ENCODE measurements around the gene NYNRIN.
"Not testable (repeated sequence)": the region's sequence is repeated elsewhere in the genome, so short reads cannot be mapped to it uniquely, and the experiment has no call there.

Gene NYNRIN

DNA sequence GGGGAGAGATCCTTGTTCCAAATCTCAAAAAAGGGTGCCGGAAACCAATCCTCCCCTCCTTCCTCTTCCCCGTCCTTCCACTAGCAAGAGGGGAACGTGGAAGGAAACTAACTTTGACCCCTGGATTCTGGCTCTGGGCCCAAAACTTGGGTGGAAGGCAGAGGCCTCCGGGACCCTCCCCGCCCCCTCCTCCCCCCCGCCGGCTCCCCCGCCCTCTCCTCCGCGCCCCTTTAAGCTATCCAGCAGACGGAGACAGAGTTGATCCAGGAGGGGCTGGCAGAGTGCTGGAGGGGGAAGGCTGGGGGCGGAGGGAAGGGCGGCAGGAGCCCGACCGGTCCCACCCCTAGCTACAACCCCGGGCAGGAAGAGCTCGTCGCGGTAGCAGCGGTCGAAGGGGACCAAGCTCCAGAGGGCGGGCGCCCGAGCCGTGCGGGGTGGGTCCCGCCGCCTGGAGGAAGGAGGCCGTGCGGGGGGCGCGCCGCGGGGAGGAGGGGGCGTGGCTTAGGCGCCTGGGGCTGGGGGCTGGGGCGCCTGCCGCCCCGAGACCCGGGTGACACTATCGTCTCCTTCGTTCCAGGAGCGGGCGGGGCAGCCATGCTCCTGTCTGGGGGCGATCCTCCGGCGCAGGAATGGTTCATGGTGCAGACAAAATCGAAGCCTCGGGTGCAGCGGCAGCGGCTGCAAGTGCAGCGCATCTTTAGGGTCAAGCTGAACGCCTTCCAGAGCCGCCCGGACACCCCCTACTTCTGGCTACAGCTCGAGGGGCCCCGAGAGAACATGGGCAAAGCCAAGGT lies at the start of gene NYNRIN:
TSS of gene NYNRIN (plus strand) at position 351 of the 794 bp plus-strand sequence. CDS start at position 595, 244 bp downstream.
- no peak for DNase-seq (ENCODE audit: low spot score)

DNA sequence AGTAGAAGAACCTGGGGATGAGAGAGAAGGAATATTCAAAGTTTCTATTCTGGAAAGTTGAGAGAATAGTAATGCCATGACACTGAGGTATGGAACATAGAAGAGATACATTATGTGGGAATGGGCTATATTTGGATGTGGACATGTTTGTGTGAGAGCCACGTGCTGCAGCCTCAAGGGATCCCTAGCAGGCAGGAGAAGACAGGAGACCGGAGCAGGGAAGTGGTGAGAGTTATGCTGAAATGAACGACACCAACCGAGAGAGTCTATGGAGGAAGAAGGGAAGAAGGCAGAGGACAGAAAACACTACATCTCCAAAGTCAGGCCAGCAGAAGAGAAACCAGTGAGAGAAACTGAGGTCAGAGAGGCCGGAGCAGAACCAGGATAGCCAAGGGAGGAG lies 49.1 kb upstream of the NYNRIN start:
- no peak for DNase-seq (ENCODE audit: low spot score)

DNA sequence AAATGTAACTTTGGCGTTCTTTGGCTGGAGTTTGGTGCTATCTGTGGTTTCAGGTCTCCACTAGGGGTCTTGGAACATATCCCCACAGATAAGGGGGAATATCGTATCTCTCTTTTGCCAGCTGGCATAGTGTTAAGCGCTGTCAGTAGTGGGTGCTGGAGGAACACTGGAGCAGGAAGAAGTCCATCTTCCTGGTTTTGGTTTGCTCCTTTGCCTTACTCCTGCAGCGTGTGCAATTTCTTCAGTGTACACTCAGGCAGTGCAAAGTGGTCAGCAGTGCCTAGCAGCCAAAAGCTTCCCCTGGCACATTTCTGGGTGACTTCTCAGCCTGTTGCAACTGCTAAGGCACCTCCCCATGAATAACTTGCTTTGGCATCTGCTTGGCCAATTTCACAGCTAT lies 47.3 kb upstream of the NYNRIN start:
- DNase-seq (ENCODE audit: low spot score) = no peak

DNA sequence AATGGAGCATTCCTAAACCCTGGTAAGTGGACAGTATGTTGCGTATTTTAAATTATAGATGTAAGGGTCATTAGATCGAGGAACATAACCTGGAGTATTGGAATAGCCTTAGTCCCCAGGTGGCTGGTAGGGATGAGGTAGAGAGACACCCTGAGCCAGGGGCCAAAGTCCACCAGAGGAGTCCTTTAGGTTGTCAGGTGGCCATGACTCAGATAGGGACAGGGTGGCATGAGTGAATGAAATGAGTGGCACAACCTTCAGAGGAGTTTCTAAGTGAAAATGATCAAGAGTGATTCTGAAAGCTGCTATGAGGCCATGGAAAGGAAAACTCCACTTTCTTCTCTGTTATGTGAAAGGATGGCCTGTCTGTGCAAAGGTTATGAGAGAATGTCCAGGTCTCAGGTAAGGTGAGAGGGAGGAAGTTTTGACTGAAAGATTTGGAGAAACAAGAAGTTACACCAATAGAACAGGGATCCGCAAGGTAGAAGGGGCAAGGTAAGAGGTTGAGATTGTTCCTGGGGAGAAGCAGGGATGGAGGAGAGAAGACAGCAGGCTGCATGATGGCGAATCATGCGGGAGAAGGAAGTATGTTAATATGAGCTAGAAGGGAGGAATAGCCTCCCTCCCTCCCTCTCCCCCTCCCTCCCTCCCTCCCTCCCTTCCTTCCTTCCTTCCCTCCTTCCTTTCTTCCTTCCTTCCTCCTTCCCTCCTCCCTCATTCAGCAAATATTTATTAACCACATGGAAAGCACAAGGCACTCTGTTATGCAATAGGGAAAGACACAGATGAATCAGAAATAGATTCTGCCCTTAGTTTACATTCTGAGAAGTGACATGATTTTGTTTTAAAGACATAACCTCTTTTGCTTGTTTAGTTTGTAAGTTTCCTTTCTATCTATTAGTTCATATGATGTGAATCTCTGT lies 45.0 kb upstream of the NYNRIN start:
- no peak for DNase-seq (ENCODE audit: low spot score)

DNA sequence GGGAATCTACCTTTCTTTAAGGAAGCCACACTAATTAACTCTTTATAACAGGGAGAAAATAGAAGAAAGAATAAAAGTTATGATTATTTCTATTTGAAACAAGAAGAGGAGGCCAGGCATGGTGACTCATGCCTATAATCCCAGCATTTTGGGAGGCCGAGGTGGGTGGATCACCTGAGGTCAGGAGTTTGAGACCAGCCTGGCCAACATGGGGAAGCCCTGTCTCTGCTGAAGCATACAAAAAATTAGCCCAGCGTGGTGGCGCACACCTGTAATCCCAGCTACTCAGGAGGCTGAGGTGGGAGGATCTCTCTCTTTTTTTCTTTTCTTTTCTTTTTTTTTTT lies 44.3 kb upstream of the NYNRIN start:
- DNase-seq (ENCODE audit: low spot score) = not testable (repeated sequence)

DNA sequence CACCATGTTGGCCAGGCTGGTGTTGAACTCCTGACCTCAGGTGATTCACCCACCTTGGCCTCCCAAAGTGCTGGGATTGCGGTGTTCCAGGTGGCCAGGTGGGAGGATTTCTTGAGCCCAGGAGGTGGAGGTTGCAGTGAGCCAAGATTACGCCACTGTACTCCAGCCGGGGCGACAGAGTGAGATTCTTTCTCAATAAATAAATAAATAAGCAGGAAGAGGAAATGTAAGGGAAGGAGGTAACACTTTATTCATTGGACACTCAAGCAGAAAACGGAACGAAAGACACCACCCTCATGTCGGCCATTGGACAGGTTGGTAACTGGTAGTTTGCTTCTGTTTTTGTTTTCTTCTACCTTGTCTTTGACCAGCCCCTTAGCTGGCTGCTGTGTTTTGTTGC lies 43.8 kb upstream of the NYNRIN start:
- no peak for DNase-seq (ENCODE audit: low spot score)

DNA sequence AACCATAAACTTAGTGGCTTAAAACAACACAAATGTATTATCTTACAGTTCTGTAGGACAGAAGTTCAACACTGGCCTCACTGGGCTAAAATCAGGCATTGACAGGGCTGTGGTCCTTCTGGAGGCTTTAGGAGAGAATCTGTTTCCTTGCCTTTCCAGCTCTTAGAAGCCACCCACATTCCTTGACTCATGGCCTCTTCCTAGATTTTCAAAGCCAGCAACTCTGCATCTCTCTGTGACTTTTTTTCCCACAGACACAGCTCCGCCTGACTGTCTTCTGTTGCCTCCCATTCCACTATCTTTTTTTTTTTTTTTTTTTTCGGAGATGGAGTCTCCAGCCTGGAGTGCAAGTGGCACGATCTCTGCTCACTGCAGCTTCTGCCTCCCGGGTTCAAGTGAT lies 42.6 kb upstream of the NYNRIN start:
- DNase-seq (ENCODE audit: low spot score) = no peak

DNA sequence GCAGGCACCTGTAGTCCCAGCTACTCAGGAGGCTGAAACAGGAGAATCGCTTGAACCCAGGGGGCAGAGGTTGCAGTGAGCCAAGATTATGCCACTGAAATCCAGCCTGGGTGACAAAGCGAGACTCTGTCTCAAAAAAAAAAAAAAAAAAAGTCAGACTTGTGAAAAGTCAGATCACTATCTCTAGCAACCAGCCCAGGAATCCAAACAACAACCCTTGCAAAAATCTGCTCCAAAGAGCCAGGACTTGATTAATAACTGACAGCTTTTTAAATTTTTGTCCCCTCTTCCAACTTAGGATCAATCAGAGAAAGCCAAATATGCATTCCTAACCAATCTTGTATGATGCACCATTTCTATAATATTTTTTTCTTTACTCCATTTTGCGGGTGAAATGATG lies 38.5 kb upstream of the NYNRIN start:
- no peak for DNase-seq (ENCODE audit: low spot score)

DNA sequence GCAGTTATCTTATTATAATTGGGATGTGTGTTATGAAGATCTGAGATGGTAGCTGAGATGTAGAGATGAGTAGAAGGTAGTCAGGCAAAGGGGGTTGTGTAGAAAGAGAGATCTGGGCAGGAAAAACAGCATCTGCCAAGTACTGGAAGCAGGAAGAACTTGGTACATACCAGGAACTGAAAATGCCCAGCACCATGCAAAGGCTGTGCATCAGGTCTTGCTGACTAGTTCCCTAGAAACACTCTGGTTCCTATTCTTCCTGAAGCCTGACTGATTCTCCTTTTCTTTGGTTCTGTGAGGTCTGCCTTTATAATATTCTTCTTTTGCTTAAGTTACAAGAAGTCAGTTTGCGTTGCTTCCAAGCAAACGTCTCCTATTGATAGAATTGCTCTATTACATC lies 37.5 kb upstream of the NYNRIN start:
- no peak for DNase-seq (ENCODE audit: low spot score)

DNA sequence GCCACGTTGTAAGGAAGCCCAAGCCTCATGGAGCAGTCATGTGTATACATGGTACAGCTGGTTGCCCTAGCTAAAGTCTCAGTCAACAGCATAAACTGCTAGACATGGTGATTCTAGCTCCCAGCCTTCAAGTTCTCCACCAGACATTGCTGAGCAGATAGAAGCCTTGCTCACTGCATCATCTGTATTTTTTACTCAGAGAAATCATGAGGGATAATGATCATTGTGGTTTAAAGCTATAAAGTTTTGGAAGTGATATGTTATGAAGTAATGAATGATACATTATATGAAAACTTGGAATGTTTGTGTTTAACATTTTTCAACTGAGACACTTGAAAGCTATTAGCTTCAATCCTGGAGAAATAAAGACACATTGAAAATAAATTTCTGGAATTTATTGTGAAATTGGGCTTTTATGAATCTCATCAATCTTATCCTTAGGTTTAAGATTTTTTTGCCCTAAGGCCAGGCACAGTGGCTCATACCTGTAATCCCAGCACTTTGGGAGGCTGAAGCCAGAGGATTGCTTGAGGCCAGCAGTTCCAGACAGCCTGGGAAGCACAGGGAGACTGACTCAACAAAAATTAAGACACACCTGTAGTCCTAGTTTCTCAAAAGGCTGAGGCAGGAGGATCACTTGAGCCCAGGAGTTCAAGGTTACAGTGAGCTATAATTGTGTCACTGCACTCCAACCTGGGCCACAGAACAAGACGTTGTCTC lies 36.4 kb upstream of the NYNRIN start:
- DNase-seq (ENCODE audit: low spot score) = no peak

DNA sequence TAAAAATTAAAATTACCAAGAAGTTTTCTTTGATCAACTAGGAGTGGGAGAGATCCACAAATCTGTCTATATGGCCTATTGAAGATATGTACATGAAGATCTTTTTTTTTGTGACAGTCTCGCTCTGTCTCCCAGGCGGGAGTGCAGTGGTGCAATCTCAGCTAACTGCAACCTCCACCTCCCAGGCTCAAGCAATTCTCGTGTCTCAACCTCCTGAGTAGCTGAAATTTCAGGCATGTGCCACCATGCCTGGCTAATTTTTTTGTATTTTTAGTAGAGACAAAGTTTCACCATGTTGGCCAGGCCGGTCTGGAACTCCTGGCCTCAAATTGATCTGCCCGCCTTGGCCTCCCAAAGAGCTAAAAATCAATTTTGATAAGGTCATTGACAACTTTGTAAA lies 35.4 kb upstream of the NYNRIN start:
- DNase-seq (ENCODE audit: low spot score) = no peak

DNA sequence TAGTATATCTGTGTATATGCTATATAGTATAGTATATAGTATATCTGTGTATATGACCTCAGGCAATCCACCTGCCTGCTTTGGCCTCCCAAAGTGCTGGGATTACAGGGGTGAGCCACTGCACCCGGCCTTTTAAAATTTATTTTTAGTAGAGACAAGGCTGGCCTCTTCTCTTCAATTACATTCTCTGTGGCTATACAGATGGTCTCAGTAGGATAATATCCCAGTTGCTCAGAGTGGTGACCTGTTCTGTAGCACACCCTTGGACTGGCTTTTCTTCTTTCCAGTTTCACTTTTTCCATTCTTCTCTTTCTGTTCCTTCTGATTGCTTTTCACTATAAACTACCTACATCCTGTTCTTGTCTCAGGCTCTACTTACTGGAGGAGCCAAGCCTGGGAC lies 34.0 kb upstream of the NYNRIN start:
- no peak for DNase-seq (ENCODE audit: low spot score)

DNA sequence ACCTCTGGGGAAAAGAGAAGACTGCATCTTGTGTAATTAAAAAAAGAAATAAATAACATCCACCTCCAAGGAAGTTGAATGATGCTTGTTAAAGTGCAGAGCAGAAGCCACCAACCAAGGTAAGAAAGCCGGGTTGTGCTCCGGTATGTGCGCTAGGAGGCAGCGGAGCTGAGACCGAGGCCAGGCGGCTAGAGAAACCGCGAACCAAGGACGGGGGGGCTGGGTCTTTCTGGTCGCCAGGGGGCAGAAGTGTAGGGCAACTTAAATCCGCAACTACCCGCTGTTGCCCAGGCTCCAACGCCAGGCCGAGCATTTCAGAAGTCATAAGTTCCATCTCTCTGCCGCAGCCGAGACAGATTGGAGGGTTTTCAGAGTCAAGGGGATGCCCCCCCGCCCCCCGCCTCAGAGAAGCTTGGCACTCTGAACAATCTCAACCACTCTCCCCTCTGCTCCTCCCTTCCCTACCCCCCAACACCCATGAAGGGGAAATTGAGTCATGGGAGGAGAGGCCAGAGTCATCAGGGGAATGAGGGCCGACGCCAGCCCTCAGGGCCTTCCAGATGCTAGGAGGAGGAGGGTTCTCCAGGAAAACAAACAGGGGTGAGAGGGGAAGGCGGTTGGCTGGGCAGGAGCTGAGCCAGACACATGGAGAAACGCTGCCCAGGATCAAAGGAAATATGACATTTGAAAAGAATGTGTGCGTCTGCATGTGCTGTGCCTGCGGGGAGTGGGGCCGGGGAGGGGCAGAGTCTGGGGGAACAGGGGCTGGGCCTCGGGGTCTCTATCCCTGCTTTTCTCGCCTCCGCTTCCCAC lies 33.0 kb upstream of the NYNRIN start:
- DNase-seq (ENCODE audit: low spot score) = peak; percentile 68

DNA sequence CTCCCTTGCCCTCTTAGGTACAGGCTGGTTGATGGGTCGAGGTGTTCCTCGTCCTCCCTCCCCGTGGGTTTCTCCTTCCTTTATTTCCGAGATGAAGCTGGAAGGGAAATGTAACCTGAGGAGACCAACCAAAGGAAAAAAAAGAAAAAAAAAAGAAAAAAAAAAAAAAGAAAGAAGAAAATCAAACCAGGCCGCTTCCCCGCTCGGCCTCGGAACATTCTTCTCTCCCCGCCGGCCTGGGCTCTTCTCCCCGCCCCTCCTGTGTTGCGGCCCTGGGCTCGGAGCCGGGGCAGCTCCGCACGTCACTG lies 32.4 kb upstream of the NYNRIN start:
- no peak for DNase-seq (ENCODE audit: low spot score)

DNA sequence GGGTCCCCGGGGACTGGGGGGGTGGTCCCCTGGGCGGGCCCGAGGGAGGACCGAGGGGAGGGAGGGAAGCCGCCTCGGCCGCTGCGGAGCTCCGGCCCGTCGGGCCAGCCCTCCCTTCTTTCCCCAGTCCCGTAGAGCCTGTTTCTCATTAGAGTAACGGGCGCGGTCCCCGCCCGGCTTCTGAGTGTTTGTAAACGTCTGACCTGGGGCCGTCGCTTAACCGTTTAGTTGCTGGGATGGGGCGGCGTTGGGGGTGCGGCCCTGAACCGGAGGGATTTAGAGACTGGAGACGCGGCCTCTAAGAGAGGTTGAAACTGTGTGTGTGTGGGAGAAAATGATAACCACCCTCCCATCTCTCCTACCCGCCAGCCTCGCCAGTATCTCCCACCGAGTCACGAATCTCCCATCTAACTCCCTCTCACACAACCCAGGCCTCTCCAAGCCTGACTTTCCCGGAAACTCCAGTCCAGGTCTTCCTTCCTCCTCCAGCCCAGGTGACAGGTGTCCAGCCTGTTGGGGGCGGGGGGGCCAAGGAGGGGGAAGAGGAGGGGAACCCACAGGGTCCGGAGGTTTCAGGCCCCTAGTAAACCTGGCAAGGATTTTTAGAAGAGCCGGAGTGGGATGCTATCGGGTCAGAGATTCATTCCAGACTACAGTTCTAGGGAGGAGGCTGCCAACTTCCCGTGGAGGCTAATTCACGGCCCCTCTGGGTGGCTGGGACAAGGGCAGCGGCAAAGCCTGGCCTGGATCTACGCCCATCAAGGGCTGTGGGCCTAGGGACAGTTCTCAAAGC lies 31.9 kb upstream of the NYNRIN start:
- DNase-seq (ENCODE audit: low spot score) = no peak

DNA sequence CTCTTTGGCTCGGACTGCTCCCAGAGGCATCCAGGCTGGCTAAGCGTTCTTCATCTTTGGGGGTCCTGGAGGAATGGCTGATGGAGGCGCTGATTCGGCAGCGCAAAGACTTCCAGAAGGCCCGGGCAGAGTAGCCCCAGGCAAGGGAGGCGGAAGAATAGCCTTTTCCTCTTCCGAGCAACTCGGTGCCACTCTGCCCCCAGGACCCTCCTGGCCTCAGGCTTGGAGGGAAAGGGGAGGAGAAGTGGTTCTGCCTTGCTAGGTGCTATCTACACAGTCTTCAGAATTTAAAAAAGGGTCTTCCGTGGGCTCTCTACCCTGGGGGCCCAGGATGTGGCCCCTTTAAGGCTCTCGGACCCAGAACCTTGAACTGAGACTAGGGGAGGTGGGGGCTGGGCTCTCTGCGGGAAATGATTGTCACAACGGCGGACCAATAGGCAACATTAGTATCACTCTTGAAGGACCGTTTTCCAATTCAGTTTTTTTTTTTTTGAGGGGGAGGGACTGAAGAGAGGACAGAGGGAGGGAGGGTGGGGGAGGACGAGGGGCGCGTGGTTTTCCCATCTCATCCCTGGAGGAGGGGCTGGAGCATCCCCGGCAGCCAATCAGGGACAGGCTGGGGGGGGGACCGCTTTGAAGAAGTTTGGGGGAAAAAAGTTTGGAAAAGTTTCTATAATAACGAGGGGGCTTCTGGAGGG lies 31.1 kb upstream of the NYNRIN start, which contains the start of gene NFATC4:
TSS of gene NFATC4 (plus strand) at position 671 of the 698 bp plus-strand sequence. CDS start 157 bp downstream, outside the sequence.
- DNase-seq (ENCODE audit: low spot score) = no peak

DNA sequence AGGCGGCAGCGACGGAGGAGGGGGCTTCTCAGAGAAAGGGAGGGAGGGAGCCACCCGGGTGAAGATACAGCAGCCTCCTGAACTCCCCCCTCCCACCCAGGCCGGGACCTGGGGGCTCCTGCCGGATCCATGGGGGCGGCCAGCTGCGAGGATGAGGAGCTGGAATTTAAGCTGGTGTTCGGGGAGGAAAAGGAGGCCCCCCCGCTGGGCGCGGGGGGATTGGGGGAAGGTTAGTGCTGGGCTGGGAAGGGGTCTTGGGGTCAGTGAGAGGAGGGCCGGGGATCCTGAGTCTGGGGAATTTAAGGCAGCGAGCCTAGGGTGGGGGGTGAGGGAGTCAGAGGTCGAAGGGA lies 30.6 kb upstream of the NYNRIN start:
- no peak for DNase-seq (ENCODE audit: low spot score)

DNA sequence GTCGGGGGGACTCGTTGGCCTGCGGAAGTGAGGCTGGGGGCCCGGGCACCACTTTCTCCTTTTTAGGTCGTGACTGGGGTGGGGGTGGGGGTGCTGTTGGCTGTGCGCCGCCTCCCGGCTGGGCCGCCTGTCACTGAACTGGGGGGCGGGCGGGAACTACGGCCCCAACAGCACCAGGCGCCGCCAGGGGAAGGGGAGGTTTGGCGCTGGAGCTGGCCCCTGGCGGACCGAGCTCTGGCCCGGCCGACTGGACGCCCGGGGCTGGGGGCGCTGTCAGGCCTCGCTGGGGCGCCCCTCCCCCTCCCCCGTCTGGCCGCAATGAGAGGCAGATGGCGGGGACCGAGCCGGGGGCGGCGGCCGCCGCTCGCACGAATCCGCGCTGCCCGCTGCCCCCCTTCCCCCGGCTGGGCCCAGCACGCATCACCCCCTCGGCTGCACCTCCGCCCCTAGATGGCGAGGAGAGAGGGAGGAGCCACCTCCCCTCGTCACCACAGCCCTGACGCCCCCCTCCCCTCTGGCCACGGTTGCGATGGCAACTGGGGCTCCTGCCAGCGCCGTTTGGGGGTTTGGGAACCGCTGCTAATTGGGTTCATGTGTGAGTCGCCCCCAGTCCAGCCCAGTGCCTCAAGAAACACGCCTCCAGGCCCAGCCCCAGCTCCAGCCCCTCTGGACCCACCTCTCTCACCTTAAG lies 30.1 kb upstream of the NYNRIN start:
- DNase-seq (ENCODE audit: low spot score) = no peak

DNA sequence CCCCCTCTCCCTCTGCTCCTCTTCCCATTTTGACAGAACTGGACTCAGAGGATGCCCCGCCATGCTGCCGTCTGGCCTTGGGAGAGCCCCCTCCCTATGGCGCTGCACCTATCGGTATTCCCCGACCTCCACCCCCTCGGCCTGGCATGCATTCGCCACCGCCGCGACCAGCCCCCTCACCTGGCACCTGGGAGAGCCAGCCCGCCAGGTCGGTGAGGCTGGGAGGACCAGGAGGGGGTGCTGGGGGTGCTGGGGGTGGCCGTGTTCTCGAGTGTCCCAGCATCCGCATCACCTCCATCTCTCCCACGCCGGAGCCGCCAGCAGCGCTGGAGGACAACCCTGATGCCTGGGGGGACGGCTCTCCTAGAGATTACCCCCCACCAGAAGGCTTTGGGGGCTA lies 29.3 kb upstream of the NYNRIN start:
- DNase-seq (ENCODE audit: low spot score) = no peak

All from hematopoietic multipotent progenitor cell treated with erythropoietin and hydrocortisone succinate and interleukin-3 and kit ligand, for 17 days (in vitro differentiated cells).